Spleen (tissue), 11 donors: ENCODE results near the gene CMPK1. TPM values are rescaled to one million over a fixed set of nuclear protein-coding genes. Genes with fewer than 3 reads are reported as not detected.

Experiments
- DNase-seq: peaks from one replicate; pipeline ENCODE4 v3.0.0-alpha.2; 2020
- H3K27ac ChIP-seq, 8 donors: fragments of 200-600 bp; sonication (generic) in 7 of 8; 1 replicate in 4 of 8; 2 replicates in 4 of 8; pipeline versions ENCODE4 v1.5.0 to v1.8.0; 2016 to 2021; ENCODE audit warnings: inconsistent platforms in 4 of 8, mild to moderate bottlenecking in 4 of 8, moderate library complexity in 1 of 8
- H3K27me3 ChIP-seq, 7 donors: fragments of 200-600 bp; sonication (generic) in 6 of 7; replicated peaks in 1 of 7; 1 replicate in 4 of 7; 2 replicates in 3 of 7; pipeline versions ENCODE4 v1.5.0 to v1.8.0; 2016 to 2021; ENCODE audit warnings: inconsistent platforms in 3 of 7, mild to moderate bottlenecking in 1 of 7
- H3K36me3 ChIP-seq, 6 donors: fragments of 200-600 bp; sonication (generic) in 5 of 6; 1 replicate in 4 of 6; 2 replicates in 2 of 6; pipeline versions ENCODE4 v1.5.0 to v1.8.0; 2016 to 2021; ENCODE audit warnings: inconsistent platforms in 2 of 6
- H3K4me1 ChIP-seq, 6 donors: fragments of 200-600 bp; sonication (generic) in 5 of 6; 1 replicate in 3 of 6; 2 replicates in 3 of 6; pipeline versions ENCODE4 v1.5.0 to v1.8.0; 2016 to 2021; ENCODE audit warnings: inconsistent platforms in 3 of 6
- H3K4me3 ChIP-seq, 8 donors: fragments of 200-600 bp; sonication (generic) in 7 of 8; 1 replicate in 4 of 8; 2 replicates in 4 of 8; pipeline versions ENCODE4 v1.5.0 to v1.8.0; 2016 to 2021; ENCODE audit warnings: inconsistent platforms in 4 of 8, mild to moderate bottlenecking in 4 of 8, moderate library complexity in 2 of 8
- H3K9me3 ChIP-seq, 8 donors: fragments of 200-600 bp; sonication (generic) in 7 of 8; 1 replicate in 4 of 8; 2 replicates in 4 of 8; pipeline versions ENCODE4 v1.5.0 to v1.8.0; 2016 to 2021; ENCODE audit warnings: inconsistent platforms in 4 of 8
- POLR2A ChIP-seq, 3 donors: fragments of 450-650 bp; IDR thresholded peaks; one replicate each; pipeline ENCODE4 v1.5.1; 2017; ENCODE audit warnings: antibody characterized with exemption in 3 of 3, mild to moderate bottlenecking in 1 of 3
- POLR2AphosphoS5 ChIP-seq, 3 donors: sonication (generic); formaldehyde crosslinking; IDR thresholded peaks; one replicate each; pipeline ENCODE4 v1.5.1; 2017; ENCODE audit warnings: antibody characterized with exemption in 3 of 3
- WGBS, 5 donors: extraction: QIAGEN DNeasy Blood & Tissue Kit in 3 of 5; methylation state at CpG; one replicate each; pipeline versions ENCODE4 v1.1.5 to v1.1.7; 2013 to 2018; 5-methylcytosine and 5-hydroxymethylcytosine counted together
- intact Hi-C: fragments of 100-400 bp; cut with DNase I; formaldehyde crosslinking; loops from one replicate; pipeline ENCODE4 v1.15.0; 2023; ENCODE audit warnings: low total_unique reads
- polyA plus RNA-seq, 3 donors: library from polyadenylated mRNA; stranded (reverse); fragments of 200-250 nt; gene quantifications; one replicate each; pipeline ENCODE4 v1.2.1, GENCODE V29; 2013
- total RNA-seq, 7 donors: library from RNA; depleted of rRNA in 3 of 7; stranded (reverse); fragments of >200 nt in 3 of 7; fragmentation: NEBNext Ultra II Directional in 4 of 7; extraction: Animal tissue kit (Norgen Biotek cat#: 25700) in 4 of 7; gene quantifications; one replicate each; pipeline versions ENCODE4 v1.1.0 to v1.2.1, GENCODE V29; 2016 to 2021
- TF ChIP-seq, protein P1 (sequence below), 11 experiments: fragments of 200-600 bp in 7 of 11; fragments of 450-650 bp in 4 of 11; sonication (generic) in 4 of 11; IDR thresholded peaks in 8 of 11; conservative IDR thresholded peaks in 3 of 11; 1 replicate in 7 of 11; 2 replicates in 4 of 11; pipeline versions ENCODE4 v1.4.0 to v1.8.0; 2016 to 2021; ENCODE audit warnings: antibody characterized with exemption in 11 of 11, inconsistent platforms in 4 of 11, mild to moderate bottlenecking in 1 of 11
- donor health status: healthy with polysubstance abuse.
- donor health status: DM: no; HTN: no; CAD: no; lungs with moderate emphysema.
- donor health status: DM: no; HTN: no; CAD: no.
- donor health status: Bipolar disorder and iron deficiency.
- donor health status: healthy.
- donor health status: DM: no; HTN: no; CAD: no.
- donor health status: DM: yes; HTN: yes; CAD: no.

Gene CMPK1
- total and polyA plus RNA-seq, 10 donors = 69.8 to 101 (median 86.2) TPM

DNA sequence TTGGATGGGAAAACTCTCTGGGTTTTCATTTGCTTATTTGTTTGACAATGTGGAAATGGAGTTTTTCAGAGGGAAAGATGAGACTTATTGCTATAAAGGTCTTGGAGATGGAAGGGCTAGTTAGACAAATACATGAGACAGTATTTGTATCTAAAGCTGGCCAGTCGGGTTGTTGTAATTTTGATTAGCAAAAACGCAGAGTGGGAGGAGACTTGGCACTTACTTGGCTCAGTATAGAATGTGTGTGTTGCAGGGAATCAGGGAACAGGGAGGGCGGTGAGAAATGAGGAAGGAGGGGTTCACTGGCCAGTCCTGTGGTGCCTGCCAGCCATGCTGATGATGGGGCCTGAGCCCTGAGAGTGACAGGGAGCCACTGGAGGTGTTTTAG lies 76.5 kb downstream of the CMPK1 start:
- H3K4me3 ChIP-seq = no peak overlapping the region
- no peaks in the 10 kb centered on the region for H3K9me3 ChIP-seq
- H3K4me1 ChIP-seq = no peaks in the 10 kb centered on the region
- H3K27me3 ChIP-seq = peaks cover 0 to 14% (median 6%) of the 10 kb centered on the region in 7 donors
- H3K27ac ChIP-seq = no peak overlapping the region
- WGBS, 5 donors = 70 to 79% (median 71%) methylated on average over 3 of the region's 3 CpGs
- TF ChIP-seq POLR2AphosphoS5 (IDR thresholded peaks at IDR 0.05) (no peak), POLR2A (IDR thresholded peaks at IDR 0.05) (no peak)
- TF ChIP-seq, protein P1, sequence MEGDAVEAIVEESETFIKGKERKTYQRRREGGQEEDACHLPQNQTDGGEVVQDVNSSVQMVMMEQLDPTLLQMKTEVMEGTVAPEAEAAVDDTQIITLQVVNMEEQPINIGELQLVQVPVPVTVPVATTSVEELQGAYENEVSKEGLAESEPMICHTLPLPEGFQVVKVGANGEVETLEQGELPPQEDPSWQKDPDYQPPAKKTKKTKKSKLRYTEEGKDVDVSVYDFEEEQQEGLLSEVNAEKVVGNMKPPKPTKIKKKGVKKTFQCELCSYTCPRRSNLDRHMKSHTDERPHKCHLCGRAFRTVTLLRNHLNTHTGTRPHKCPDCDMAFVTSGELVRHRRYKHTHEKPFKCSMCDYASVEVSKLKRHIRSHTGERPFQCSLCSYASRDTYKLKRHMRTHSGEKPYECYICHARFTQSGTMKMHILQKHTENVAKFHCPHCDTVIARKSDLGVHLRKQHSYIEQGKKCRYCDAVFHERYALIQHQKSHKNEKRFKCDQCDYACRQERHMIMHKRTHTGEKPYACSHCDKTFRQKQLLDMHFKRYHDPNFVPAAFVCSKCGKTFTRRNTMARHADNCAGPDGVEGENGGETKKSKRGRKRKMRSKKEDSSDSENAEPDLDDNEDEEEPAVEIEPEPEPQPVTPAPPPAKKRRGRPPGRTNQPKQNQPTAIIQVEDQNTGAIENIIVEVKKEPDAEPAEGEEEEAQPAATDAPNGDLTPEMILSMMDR (IDR thresholded peaks at IDR 0.05 in 8 of 11, conservative IDR thresholded peaks at IDR 0.05 in 3 of 11) = no peak
- H3K36me3 ChIP-seq = no peaks in the 10 kb centered on the region
- intact Hi-C loops = no loop called here
- no peak for DNase-seq

DNA sequence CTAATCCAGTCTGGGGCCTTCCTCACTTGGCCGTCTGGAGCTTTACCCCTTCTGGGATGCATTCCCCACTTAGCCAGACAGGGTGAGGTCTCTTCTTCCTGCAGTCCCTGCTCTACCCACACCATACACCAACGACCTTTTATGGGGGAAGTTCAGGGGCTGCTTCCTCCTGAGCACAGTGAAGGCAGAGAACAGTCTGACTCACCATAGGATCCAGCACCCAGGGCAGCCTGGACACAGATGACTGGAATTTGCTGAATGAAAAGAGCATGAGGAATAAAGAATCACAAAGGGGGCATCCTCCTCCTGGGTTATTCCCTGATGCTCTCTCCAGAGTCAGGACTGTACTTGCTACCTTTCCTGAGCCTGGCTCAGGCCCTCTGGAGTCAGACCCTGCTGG lies 77.8 kb downstream of the CMPK1 start:
- Histone ChIP-seq H3K4me1 (peaks cover 0 to 1% (median 0%) of the 10 kb centered on the region in 6 donors), H3K27me3 (peaks cover 0 to 28% (median 16%) of the 10 kb centered on the region in 7 donors), H3K36me3 (no peaks in the 10 kb centered on the region), H3K4me3 (no peak overlapping the region), H3K27ac (no peak overlapping the region), H3K9me3 (no peaks in the 10 kb centered on the region)
- TF ChIP-seq POLR2A (IDR thresholded peaks at IDR 0.05) = no peak
- TF ChIP-seq, protein P1 (IDR thresholded peaks at IDR 0.05 in 8 of 11, conservative IDR thresholded peaks at IDR 0.05 in 3 of 11) = no peak
- no peak for DNase-seq
- 30 to 88% (median 48%) methylated on average over 1 to 2 of the region's 2 CpGs for WGBS, 5 donors
- intact Hi-C loops = no loop called here

DNA sequence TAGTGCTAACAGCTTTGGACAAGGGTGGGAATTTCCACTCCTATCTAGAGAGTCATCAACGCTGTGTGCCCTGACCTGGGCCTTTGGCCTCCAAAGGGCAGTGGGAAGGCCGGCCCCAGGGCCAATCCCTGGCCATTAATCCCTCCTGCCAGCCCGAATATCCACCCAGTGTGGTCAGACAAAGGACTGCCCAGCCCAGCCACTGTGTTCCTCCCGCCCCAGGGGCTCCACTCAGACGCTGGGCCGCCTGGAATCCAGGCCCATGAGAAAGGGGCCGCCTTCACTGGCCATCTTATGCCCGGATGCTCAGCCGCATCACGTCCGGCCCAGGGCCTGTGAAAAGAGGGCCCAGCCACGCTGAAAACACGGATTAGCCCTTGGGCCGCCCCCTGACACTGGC lies 78.8 kb downstream of the CMPK1 start:
- DNase-seq = no peak
- intact Hi-C loops = no loop called here
- no peak overlapping the region for H3K4me3 ChIP-seq
- TF ChIP-seq POLR2AphosphoS5 (IDR thresholded peaks at IDR 0.05) (no peak), POLR2A (IDR thresholded peaks at IDR 0.05) (no peak)
- TF ChIP-seq, protein P1 (IDR thresholded peaks at IDR 0.05 in 8 of 11, conservative IDR thresholded peaks at IDR 0.05 in 3 of 11) = no peak
- H3K36me3 ChIP-seq = no peaks in the 10 kb centered on the region
- no peaks in the 10 kb centered on the region for H3K9me3 ChIP-seq
- 87 to 96% (median 91%) methylated on average over 3 to 14 of the region's 14 CpGs for WGBS, 5 donors
- H3K4me1 ChIP-seq = peaks cover 0 to 8% (median 4%) of the 10 kb centered on the region in 6 donors
- peaks cover 0 to 38% (median 26%) of the 10 kb centered on the region in 7 donors for H3K27me3 ChIP-seq
- no peak overlapping the region for H3K27ac ChIP-seq

DNA sequence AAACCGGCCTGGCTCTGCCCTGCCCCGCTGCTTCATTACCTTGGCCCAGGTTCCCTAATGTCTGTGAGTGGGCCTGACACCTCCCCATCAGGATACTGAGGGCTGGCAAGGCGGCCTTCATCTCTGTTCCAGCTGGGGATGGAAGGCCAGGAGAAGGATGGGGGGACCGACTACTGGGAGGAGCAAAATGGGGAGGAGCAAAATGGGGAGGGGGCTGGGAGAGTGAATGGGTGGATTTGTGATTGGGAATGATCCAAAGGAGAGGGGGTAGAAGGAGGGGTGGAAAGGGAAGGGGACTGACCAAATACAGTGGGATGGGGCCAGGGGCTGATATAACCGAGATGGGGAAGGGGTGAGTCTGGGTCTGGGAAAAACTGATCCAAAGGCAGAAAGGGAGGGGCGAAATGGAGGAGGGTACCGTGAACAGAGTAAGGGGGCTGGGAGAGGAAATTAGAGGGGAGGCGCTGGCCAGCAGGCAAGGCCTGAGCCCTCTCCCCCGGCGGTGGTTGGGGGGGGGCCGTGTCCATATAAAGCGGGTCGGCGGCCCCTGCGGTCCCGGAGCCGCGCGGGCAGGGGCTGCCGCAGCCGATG lies 82.2 kb downstream of the CMPK1 start, which contains the start of gene FOXE3:
Gene FOXE3, plus strand, starts transcription at position 558 of the 591 bp plus-strand sequence. Its CDS starts 31 bp downstream, at position 589.
- TF ChIP-seq POLR2A (IDR thresholded peaks at IDR 0.05) (no peak), POLR2AphosphoS5 (IDR thresholded peaks at IDR 0.05) (no peak)
- TF ChIP-seq, protein P1 (IDR thresholded peaks at IDR 0.05 in 8 of 11, conservative IDR thresholded peaks at IDR 0.05 in 3 of 11) = no peak
- H3K27ac ChIP-seq = no peak within 1 kb of the TSS
- peaks cover 0 to 8% (median 4%) of the 10 kb centered on the region in 6 donors for H3K4me1 ChIP-seq
- peaks cover 0 to 66% (median 37%) of the 10 kb centered on the region in 7 donors for H3K27me3 ChIP-seq
- peak within 1 kb of the TSS in 2 of 8 donors; percentile 16 to 60 for H3K4me3 ChIP-seq
- H3K36me3 ChIP-seq = no peaks in the 10 kb centered on the region
- WGBS, 5 donors = 30 to 37% (median 35%) methylated on average over 19 to 21 of the region's 21 CpGs
- no peaks in the 10 kb centered on the region for H3K9me3 ChIP-seq
- DNase-seq = no peak
- intact Hi-C loops = no loop called here
